HG03045 (cell line): ENCODE measurements around the gene CWH43.
A peak's percentile ranks its signal among the peaks of the same experiment; 100 is the strongest.
"Not testable (repeated sequence)": the region's sequence is repeated elsewhere in the genome, so short reads cannot be mapped to it uniquely, and the experiment has no call there.

Source experiments
- ATAC-seq: cut with Tn5 transposase; IDR thresholded peaks from one replicate; pipeline ENCODE4 v1.9.1; 2021; ENCODE audit warnings: mild to moderate bottlenecking, moderate library complexity; ENCODE audit not compliant: unreplicated experiment

Gene CWH43

DNA sequence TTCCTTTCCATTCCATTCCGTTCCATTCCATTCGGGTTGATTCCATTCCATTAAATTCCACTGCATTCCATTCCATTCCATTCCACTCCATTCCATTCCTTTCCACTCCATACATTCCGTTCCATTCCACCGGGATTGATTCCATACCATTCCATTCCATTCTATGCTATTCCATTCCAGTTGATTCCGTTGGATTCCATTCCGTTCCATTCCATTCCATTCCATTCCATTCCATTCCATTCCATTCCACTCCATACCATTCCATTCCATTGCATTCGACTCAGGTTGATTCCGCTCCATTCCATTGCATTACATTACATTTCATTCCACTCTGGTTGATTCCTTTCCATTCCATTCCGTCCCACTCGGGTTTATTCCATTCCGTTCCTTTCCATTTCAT lies 110.1 kb downstream of the CWH43 start:
- ATAC-seq, result not testable (repeated sequence)

GRCh38 chr4:49096627-49097026 lies 110.6 kb downstream of the CWH43 start:
- ATAC-seq, result peak; percentile 39

- ATAC-seq, result not testable (repeated sequence)
Measured at GRCh38 chr4:49097071-49097470, 111.0 kb downstream of the CWH43 start.

GRCh38 chr4:49097505-49097904 lies 111.4 kb downstream of the CWH43 start:
- not testable (repeated sequence) for ATAC-seq

- not testable (repeated sequence) for ATAC-seq
Measured at GRCh38 chr4:49098034-49098759, 112.1 kb downstream of the CWH43 start.

GRCh38 chr4:49099831-49100444 lies 113.9 kb downstream of the CWH43 start:
- not testable (repeated sequence) for ATAC-seq

- peak; percentile 35 for ATAC-seq
Measured at GRCh38 chr4:49102344-49102898, 116.3 kb downstream of the CWH43 start.

- ATAC-seq, result peak; percentile 25
Measured at GRCh38 chr4:49103436-49104136, 117.5 kb downstream of the CWH43 start.

DNA sequence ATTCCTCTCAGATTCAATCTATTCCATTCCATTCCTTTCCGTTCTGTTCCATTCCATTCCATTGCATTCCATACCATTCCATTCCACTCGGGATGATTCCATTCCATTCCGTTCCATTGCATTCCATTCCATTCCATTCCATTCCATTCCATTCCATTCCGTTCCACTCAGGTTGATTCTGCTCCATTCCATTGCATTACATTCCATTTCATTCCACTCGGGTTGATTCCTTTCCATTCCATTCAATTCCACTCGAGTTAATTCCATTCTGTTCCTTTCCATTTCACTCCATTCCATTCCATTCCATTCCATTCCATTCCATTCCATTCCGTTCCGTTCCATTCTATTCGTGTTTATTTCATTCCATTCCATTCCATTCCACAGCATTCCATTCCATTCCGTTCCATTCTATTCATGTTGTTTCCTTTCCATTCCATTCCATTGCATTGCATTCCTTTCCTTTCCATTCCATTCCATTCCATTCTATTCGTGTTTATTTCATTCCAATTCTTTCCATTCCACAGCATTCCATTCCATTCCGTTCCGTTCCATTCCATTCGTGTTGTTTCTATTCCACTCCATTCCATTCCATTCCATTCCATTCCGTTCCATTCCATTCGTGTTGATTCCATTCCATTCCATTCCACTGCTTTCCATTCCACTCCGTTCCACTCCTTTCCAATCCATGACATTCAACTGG lies 118.3 kb downstream of the CWH43 start:
- ATAC-seq, result peak; percentile 9

- ATAC-seq, result not testable (repeated sequence)
Measured at GRCh38 chr4:49105248-49105904, 119.3 kb downstream of the CWH43 start.

DNA sequence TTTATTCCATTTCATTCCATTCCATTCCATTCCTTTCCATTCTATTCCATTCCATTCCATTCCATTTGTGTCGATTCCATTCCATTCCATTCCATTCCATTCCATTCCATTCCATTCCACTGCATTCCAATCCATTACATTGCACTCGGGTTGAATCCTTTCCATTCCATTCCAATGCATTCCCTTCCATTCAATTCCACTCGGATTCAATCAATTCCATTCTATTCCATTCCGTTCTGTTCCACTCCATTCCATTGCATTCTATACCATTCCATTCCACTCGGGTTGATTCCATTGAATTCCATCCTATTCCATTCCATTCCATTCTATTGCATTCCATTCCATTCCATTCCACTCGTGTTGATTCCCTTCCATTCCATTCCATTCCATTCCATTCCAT lies 121.2 kb downstream of the CWH43 start:
- ATAC-seq, result not testable (repeated sequence)

DNA sequence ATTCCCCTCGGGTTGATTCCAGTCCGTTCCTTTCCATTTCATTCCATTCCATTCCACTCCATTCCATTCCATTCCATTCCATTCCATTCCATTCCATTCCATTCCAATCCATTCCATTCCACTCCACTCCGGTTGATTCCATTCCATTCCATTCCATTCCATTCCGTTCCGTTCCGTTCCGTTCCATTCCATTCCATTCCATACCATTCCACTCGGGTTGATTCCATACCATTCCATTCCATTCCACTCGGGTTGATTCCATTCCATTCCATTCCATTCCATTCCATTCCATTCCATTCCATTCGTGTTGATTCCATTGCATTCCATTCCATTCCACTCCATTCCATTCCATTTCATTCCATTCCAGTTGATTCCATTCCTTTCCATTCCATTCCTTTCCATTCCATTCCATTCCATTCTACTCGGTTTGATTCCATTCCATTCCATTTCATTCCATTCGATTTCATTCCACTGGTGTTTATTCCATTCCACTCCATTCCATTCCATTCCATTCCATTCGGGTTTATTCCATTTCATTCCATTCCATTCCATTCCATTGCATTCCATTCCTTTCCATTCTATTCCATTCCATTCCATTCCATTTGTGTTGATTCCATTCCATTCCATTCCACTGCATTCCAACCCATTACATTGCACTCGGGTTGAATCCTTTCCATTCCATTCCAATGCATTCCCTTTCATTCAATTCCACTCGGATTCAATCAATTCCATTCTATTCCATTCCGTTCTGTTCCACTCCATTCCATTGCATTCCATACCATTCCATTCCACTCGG lies 122.3 kb downstream of the CWH43 start:
- ATAC-seq, result peak; percentile 39

- ATAC-seq, result peak; percentile 35
Measured at GRCh38 chr4:49109567-49110166, 123.6 kb downstream of the CWH43 start.

- peak; percentile 51 for ATAC-seq
Measured at GRCh38 chr4:49110579-49110978, 124.5 kb downstream of the CWH43 start.
